Omental fat pad (tissue), 4 donors: ENCODE results near the gene TM4SF5. TPM values are rescaled to one million over a fixed set of nuclear protein-coding genes. Genes with fewer than 3 reads are reported as not detected.

Source experiments
- ATAC-seq: fragments of 150-250 bp; one replicate; pipeline ENCODE4 v1.9.1; 2016; ENCODE audit warnings: mild to moderate bottlenecking, moderate library complexity; ENCODE audit not compliant: low FRiP score
- DNase-seq: peaks from one replicate; pipeline ENCODE4 v3.0.0-alpha.2; 2019; ENCODE audit warnings: low spot score
- total RNA-seq, 4 donors: library from RNA; depleted of rRNA; stranded (reverse); fragments of >200 nt; gene quantifications; one replicate each; pipeline ENCODE4 v1.1.0, GENCODE V29; 2016
- TF ChIP-seq, protein P1 (sequence below), 3 donors: fragments of 450-650 bp; IDR thresholded peaks; one replicate each; pipeline ENCODE4 v1.5.1; 2016 to 2017; ENCODE audit warnings: antibody characterized with exemption in 3 of 3, mild to moderate bottlenecking in 3 of 3, moderate library complexity in 2 of 3

Gene TM4SF5
- total RNA-seq, 4 donors from 2014 or later = not detected

DNA sequence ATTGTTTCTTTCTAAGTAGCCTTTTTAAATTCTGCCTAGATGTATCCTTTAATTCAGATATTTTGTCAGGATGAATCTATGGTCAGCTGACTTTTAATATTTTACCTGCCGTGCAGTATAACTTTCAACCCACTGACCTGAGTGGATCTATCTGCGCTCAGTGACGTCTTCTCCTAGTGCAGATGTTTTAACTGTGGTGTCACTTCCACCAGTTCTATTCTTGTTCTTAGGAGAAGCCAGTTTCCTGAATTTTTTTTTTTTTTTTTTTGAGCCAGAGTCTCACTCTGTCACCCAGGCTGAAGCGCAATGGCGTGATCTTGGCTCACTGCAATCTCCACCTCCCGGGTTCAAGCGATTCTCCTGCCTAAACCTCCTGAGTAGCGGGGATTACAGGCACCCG, 5.0 kb upstream of the TM4SF5 start:
- no peak for DNase-seq
- TF ChIP-seq, protein P1, sequence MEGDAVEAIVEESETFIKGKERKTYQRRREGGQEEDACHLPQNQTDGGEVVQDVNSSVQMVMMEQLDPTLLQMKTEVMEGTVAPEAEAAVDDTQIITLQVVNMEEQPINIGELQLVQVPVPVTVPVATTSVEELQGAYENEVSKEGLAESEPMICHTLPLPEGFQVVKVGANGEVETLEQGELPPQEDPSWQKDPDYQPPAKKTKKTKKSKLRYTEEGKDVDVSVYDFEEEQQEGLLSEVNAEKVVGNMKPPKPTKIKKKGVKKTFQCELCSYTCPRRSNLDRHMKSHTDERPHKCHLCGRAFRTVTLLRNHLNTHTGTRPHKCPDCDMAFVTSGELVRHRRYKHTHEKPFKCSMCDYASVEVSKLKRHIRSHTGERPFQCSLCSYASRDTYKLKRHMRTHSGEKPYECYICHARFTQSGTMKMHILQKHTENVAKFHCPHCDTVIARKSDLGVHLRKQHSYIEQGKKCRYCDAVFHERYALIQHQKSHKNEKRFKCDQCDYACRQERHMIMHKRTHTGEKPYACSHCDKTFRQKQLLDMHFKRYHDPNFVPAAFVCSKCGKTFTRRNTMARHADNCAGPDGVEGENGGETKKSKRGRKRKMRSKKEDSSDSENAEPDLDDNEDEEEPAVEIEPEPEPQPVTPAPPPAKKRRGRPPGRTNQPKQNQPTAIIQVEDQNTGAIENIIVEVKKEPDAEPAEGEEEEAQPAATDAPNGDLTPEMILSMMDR (IDR thresholded peaks at IDR 0.05) = no peak
- ATAC-seq = no peak

DNA sequence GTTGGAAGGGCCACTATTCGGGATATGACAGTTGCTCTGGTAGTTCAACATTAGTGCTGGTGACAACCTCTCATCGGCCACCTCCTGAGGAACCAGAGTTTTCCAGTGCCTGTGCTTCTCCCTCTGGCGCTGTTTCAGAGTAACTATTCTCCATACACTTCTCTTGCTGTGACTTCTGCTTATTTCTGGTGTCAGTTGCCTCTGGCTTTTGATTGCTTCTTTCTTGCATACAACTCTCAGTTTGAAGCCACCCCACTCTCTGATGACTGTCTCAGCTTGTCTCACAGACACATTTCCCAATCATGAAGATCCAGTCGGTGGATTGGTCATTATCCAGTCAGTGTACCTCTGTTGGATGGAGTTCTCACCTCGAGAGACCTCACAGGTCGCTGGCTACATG, 3.4 kb upstream of the TM4SF5 start:
- ATAC-seq (no peak), DNase-seq (no peak)
- TF ChIP-seq, protein P1 (IDR thresholded peaks at IDR 0.05) = no peak

GRCh38 chr17:4769628-4770027, 2.1 kb upstream of the TM4SF5 start:
- TF ChIP-seq, protein P1 (IDR thresholded peaks at IDR 0.05) = no peak
- DNase-seq = no peak
- ATAC-seq = no peak

- DNase-seq (no peak), ATAC-seq (no peak)
- TF ChIP-seq, protein P1 (IDR thresholded peaks at IDR 0.05) = no peak
Measured at GRCh38 chr17:4772235-4772613, 538 bp downstream of the TM4SF5 start.

GRCh38 chr17:4777969-4778760, 6.5 kb downstream of the TM4SF5 start:
- no peak for ATAC-seq
- TF ChIP-seq, protein P1 (IDR thresholded peaks at IDR 0.05) = no peak
- no peak for DNase-seq

DNA sequence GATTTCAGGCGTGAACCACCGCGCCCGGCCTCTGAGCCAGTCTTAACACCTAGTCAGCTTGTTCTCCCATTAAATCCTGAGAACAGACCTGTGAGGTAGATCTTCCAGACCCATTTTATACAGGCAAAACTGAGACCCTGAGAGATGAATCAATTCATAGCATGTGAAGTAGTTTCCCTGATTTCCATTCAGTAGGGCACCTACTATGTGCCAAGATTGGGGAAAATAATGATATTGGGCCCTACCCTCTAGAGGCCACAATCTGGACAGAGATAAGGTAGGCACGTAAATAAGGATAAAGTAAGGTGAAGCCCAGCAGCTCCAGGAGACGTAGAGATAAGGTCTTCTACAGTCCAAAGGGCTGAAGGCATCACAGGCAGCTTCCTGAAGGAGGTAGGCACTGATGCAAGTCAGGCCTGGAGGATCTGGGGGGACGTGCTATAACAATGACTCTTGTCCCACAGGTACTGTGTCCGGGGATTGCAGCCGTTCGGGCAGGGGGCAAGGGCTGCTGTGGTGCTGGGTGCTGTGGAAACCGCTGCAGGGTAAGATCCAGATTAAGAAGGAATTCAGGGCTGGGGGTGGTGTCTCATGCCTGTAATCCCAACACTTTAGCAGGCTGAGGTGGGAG, 8.8 kb downstream of the TM4SF5 start:
- ATAC-seq (no peak), DNase-seq (no peak)
- TF ChIP-seq, protein P1 (IDR thresholded peaks at IDR 0.05) = no peak

DNA sequence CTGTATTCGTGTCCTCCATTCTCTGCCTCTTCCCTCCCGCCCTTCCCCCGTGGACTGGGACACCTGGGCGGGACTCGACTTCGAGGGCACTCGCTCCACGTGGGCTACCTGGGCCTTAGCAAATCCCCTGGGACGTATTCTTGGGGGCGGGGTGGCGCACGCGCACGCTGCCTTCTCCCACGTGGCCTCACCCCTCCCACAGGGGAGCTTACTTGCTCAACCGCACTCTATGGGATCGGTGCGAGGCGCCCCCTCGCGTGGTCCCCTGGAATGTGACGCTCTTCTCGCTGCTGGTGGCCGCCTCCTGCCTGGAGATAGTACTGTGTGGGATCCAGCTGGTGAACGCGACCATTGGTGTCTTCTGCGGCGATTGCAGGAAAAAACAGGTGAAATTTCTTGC, 11.0 kb downstream of the TM4SF5 start:
- TF ChIP-seq, protein P1 (IDR thresholded peaks at IDR 0.05) = no peak
- ATAC-seq = no peak

More for the DNA sequence above, 11.0 kb downstream of the TM4SF5 start:
- DNase-seq = no peak
